GM12875 (cell line): ENCODE data around the gene MRPS5.
A peak's percentile ranks its signal among the peaks of the same experiment; 100 is the strongest.

Experiments used
- H3K4me3 ChIP-seq: one replicate; pipeline ENCODE4 v1.5.1; 2011; ENCODE audit warnings: low read depth, low read length, control low read depth
- TF ChIP-seq, protein P1 (sequence below): IDR thresholded peaks from 2 replicates; pipeline ENCODE4 v1.5.1; 2011; ENCODE audit warnings: low read depth, mild to moderate bottlenecking, control low read depth, inconsistent platforms, low read length, moderate library complexity, borderline replicate concordance; ENCODE audit not compliant: insufficient read depth

MRPS5 gene

DNA sequence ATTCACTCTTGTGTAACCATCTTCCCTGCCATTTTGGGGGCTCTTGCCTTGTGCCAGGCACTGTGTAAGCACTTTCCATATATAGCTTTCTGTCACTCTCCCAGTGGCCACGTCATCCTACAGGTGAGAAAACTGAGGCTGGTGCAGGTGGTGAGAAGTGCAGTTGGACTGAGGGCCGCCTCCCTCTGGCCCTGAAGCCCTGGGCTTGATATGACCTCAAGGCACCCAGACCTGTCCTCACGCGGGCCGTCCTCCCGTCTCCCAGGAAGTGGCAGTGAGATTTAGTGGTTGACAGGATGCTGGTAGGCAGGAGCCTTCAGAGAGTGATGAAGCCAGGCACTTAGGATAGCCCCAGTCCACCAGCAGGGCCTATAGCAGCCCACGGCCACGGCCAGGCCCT is 65.6 kb downstream of the MRPS5 start:
- no peak overlapping the region for H3K4me3 ChIP-seq
- TF ChIP-seq, protein P1, sequence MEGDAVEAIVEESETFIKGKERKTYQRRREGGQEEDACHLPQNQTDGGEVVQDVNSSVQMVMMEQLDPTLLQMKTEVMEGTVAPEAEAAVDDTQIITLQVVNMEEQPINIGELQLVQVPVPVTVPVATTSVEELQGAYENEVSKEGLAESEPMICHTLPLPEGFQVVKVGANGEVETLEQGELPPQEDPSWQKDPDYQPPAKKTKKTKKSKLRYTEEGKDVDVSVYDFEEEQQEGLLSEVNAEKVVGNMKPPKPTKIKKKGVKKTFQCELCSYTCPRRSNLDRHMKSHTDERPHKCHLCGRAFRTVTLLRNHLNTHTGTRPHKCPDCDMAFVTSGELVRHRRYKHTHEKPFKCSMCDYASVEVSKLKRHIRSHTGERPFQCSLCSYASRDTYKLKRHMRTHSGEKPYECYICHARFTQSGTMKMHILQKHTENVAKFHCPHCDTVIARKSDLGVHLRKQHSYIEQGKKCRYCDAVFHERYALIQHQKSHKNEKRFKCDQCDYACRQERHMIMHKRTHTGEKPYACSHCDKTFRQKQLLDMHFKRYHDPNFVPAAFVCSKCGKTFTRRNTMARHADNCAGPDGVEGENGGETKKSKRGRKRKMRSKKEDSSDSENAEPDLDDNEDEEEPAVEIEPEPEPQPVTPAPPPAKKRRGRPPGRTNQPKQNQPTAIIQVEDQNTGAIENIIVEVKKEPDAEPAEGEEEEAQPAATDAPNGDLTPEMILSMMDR, result no peak

DNA sequence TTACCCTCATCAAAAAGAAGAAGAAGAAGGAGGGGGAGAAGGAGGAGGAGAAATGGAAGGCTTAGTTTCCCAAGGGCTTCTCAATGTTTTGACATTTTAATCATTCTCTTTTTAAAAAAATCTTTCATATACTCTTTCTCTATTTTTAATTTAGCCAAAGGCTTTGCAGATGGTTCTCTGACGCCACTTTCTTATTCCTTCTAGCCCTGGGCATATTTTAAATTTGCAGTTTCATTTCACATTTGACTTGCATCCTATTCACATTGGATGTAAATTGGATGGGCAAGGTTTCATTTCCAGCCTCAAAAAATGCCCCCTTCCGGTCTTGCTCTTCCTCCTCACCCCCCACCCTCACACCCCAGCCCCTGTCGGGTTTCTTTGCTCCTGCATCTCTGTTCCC is 66.3 kb downstream of the MRPS5 start:
- TF ChIP-seq, protein P1, result no peak
- no peak overlapping the region for H3K4me3 ChIP-seq

DNA sequence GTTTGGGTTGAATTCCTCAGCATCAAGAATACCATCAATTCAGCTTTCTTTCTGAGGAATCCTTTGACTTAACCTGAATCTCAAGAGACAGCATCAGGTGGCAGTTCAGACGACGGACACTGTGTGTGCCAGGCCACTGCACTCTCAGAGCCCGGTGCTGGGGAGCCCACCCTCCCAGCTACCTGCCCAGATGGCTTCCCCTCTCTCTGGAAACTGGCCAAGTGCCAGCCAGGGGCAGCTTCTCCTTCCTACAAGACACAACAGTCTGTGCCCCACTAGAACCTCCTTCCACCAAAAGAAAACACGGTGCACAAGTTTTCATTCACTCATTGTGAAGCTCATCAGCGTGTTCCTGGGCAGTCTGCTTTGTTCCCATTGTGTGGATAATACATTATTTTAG is 67.6 kb downstream of the MRPS5 start:
- TF ChIP-seq, protein P1, result no peak
- H3K4me3 ChIP-seq, result no peak overlapping the region

DNA sequence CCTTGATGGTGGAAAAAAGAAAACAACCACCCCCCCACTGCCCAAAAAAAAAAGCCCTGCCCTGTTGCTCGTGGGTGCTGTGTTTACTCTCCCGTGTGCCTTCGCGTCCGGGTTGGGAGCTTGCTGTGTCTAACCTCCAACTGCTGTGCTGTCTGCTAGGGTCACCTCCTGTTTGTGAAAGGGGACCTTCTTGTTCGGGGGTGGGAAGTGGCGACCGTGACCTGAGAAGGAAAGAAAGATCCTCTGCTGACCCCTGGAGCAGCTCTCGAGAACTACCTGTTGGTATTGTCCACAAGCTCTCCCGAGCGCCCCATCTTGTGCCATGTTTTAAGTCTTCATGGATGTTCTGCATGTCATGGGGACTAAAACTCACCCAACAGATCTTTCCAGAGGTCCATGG is 68.1 kb downstream of the MRPS5 start:
- TF ChIP-seq, protein P1, result peak; percentile 32; the same call in 1 of the 2 replicates
- H3K4me3 ChIP-seq, result no peak overlapping the region

DNA sequence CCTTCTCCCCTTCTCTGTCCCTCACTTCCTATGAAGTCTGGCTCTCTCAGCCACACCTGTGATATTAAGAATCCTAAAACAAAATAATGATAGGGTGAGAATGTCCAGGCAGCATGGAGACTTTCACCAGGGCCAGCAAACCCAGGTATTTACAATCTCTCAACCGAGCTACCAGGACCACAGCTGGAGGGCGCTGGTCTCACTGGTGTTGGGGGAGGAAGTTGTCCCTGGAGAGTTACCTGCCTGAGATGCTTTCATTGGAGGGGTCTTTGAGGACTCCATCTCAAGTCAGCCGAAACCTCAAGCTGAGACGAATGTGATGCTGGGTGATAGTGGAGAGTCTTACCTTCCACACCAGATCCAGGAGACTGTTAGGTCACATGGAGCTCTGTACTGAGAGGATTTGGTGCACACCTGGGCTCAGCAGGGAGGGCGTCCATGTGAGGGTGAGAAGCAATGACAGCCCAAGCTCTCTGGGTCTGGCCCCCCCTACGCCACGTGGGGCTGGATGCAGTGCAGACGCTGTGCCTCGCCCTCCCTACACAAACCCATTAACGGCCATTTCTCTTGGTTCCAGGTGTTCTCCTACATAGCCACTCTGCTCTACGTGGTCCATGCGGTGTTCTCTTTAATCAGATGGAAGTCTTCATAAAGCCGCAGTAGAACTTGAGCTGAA is 68.7 kb downstream of the MRPS5 start:
- H3K4me3 ChIP-seq, result no peak overlapping the region

DNA sequence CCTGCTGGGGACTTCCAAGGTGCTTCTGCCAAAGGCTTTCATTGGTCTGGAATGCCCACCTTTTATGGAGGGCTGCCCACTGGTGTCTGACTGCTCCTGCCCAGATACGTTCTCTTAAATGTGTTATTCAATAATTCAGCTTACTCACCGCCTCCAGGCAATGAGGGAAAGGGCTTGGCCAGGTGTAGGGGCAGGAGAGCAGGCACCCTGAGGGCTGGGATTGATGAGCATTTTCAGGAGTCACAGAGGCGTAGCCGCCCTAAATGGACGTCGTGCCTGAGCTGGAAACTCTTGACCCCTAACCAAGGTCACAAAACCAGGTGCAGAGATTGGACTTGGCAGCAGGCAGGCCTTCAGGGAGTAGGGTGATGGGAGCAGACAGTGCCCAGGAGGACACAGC is 69.3 kb downstream of the MRPS5 start:
- TF ChIP-seq, protein P1, result no peak
- H3K4me3 ChIP-seq, result no peak overlapping the region

More for the DNA sequence above, 68.7 kb downstream of the MRPS5 start:
- TF ChIP-seq, protein P1, result no peak

DNA sequence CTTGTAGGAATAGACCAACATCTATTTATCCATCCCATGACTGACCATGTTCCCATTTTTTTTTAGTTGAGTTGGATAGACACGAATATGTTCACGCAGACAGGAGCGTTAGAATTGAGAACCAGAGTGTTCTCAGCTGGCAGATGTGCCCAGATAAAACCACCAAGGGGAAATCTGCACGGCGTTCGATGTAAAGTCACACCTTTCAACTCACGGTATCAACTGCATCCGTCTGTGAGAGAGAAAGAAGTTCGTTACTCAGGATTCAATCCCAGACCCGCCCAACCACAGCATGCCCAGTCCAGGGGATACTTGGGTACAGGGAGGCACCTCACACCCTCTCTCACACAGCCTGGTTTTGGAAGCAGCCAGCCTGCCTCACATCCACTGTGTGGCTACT is 70.0 kb downstream of the MRPS5 start:
- no peak overlapping the region for H3K4me3 ChIP-seq
- TF ChIP-seq, protein P1, result no peak
